HepG2 (cell line): ENCODE measurements around the gene CBFA2T2. TPM values are rescaled to one million over a fixed set of nuclear protein-coding genes. Genes with fewer than 3 reads are reported as not detected.

Experiments
- BCL6 ChIP-seq: IDR thresholded peaks from 2 replicates; pipeline ENCODE4 v1.6.1; 2016; ENCODE audit warnings: missing genetic modification reagents, missing compliant biosample characterization
- FOXO1 ChIP-seq: sonication (generic); formaldehyde crosslinking; IDR thresholded peaks from 2 replicates; pipeline ENCODE4 v1.4.0; 2020; ENCODE audit warnings: missing genetic modification reagents
- GATAD2A ChIP-seq: IDR thresholded peaks from 2 replicates; pipeline ENCODE4 v1.6.1; 2016
- HMG20A ChIP-seq: IDR thresholded peaks from 2 replicates; pipeline ENCODE4 v1.6.1; 2016; ENCODE audit warnings: borderline replicate concordance
- KAT8 ChIP-seq: IDR thresholded peaks from 2 replicates; pipeline ENCODE4 v1.6.1; 2016; ENCODE audit warnings: missing genetic modification reagents, missing compliant biosample characterization
- MED1 ChIP-seq: sonication (generic); formaldehyde crosslinking; IDR thresholded peaks from 2 replicates; pipeline ENCODE4 v1.4.0; 2020; ENCODE audit warnings: missing genetic modification reagents
- MIXL1 ChIP-seq: IDR thresholded peaks from 2 replicates; pipeline ENCODE4 v1.6.1; 2016
- RXRB ChIP-seq: IDR thresholded peaks from 2 replicates; pipeline ENCODE4 v1.6.1; 2016; ENCODE audit warnings: borderline replicate concordance, missing genetic modification reagents, missing compliant biosample characterization
- SMAD3 ChIP-seq: sonication (generic); formaldehyde crosslinking; IDR thresholded peaks from 2 replicates; pipeline ENCODE4 v1.4.0; 2020; ENCODE audit warnings: missing genetic modification reagents
- SOX5 ChIP-seq: IDR thresholded peaks from 2 replicates; pipeline ENCODE4 v1.6.1; 2016; ENCODE audit warnings: borderline replicate concordance
- ZFP1 ChIP-seq: IDR thresholded peaks from 2 replicates; pipeline ENCODE4 v1.6.1; 2016
- ZFP36L2 ChIP-seq: sonication (generic); formaldehyde crosslinking; IDR thresholded peaks from 2 replicates; pipeline ENCODE4 v1.4.0; 2020; ENCODE audit warnings: missing genetic modification reagents
- ZFY ChIP-seq: sonication (generic); formaldehyde crosslinking; IDR thresholded peaks from 2 replicates; pipeline ENCODE4 v1.4.0; 2020; ENCODE audit warnings: missing genetic modification reagents
- ZMYM2 ChIP-seq: sonication (generic); formaldehyde crosslinking; IDR thresholded peaks from 2 replicates; pipeline ENCODE4 v1.8.0; 2022; ENCODE audit warnings: mild to moderate bottlenecking, missing genetic modification reagents
- ZNF331 ChIP-seq: sonication (generic); formaldehyde crosslinking; IDR thresholded peaks from 2 replicates; pipeline ENCODE4 v1.4.0; 2020; ENCODE audit warnings: missing genetic modification reagents
- polyA plus RNA-seq, 8 experiments: library from polyadenylated mRNA; depleted of rRNA in 3 of 8; stranded (reverse) in 7 of 8; unstranded in 1 of 8; fragments of >200 nt; fragmentation: Illumina TruSeq in 4 of 8; extraction: Trizol in 4 of 8; gene quantifications; 2 replicates each; pipeline versions ENCODE4 v1.2.1 to v1.2.3, GENCODE V29; 2011 to 2016; ENCODE audit warnings: low read depth in 4 of 8, missing spikeins in 1 of 8, mixed read lengths in 1 of 8; ENCODE audit not compliant: insufficient read depth in 1 of 8
- total RNA-seq, 5 experiments: library from RNA; depleted of rRNA; stranded (reverse); fragments of >200 nt; fragmentation: Illumina TruSeq; extraction: Trizol; gene quantifications; 2 replicates each; pipeline ENCODE4 v1.2.3, GENCODE V29; 2016; ENCODE audit warnings: low read depth in 1 of 5
- TF ChIP-seq, protein P1 (sequence below): sonication (generic); formaldehyde crosslinking; IDR thresholded peaks from 2 replicates; pipeline ENCODE4 v1.4.0; 2020; ENCODE audit warnings: missing genetic modification reagents
- TF ChIP-seq, protein P2 (sequence below): sonication (generic); formaldehyde crosslinking; IDR thresholded peaks from 2 replicates; pipeline ENCODE4 v1.4.0; 2020; ENCODE audit warnings: missing genetic modification reagents, borderline replicate concordance
- TF ChIP-seq, protein P3 (sequence below): sonication (generic); formaldehyde crosslinking; IDR thresholded peaks from 2 replicates; pipeline ENCODE4 v1.4.0; 2020; ENCODE audit warnings: mild to moderate bottlenecking, missing genetic modification reagents
- TF ChIP-seq, protein P4 (sequence below): IDR thresholded peaks from 2 replicates; pipeline ENCODE4 v1.6.1; 2016; ENCODE audit warnings: low read depth, control low read depth

The CBFA2T2 gene
- total and polyA plus RNA-seq, 2 of the 13 experiments (the other 11 are each of a cell fraction or from before 2014, with no cell fraction given), result 6.3 to 21.2 TPM

DNA sequence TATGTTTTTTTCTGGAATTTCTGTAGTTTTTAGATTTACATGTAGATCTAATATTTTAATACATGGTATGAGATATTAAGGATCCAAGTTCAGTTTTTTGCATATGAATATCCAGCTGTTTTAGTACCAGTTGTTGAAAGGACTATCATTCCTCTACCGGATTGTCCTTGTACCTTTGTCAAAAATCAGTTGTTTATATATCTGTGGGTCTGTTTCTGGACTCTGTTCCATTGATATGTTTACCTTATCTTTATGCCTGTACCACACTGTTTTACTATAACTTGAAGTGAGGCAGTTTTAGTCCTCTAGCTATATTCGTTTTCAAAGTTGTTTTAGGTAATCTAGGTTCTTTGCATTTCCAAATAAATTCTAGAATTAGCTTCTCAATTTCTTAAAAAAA lies 47.7 kb downstream of the CBFA2T2 start (continued):
- TF ChIP-seq HMG20A, result peak; percentile 42; the same call in 1 of the 2 replicates
- TF ChIP-seq MIXL1 (CRISPR knock-in tag), result peak; percentile 95
- no peak for TF ChIP-seq ZMYM2 (CRISPR knock-in tag)
- TF ChIP-seq, protein P1, sequence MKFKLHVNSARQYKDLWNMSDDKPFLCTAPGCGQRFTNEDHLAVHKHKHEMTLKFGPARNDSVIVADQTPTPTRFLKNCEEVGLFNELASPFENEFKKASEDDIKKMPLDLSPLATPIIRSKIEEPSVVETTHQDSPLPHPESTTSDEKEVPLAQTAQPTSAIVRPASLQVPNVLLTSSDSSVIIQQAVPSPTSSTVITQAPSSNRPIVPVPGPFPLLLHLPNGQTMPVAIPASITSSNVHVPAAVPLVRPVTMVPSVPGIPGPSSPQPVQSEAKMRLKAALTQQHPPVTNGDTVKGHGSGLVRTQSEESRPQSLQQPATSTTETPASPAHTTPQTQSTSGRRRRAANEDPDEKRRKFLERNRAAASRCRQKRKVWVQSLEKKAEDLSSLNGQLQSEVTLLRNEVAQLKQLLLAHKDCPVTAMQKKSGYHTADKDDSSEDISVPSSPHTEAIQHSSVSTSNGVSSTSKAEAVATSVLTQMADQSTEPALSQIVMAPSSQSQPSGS, result peak; percentile 56; the same call in 1 of the 2 replicates
- TF ChIP-seq, protein P2, sequence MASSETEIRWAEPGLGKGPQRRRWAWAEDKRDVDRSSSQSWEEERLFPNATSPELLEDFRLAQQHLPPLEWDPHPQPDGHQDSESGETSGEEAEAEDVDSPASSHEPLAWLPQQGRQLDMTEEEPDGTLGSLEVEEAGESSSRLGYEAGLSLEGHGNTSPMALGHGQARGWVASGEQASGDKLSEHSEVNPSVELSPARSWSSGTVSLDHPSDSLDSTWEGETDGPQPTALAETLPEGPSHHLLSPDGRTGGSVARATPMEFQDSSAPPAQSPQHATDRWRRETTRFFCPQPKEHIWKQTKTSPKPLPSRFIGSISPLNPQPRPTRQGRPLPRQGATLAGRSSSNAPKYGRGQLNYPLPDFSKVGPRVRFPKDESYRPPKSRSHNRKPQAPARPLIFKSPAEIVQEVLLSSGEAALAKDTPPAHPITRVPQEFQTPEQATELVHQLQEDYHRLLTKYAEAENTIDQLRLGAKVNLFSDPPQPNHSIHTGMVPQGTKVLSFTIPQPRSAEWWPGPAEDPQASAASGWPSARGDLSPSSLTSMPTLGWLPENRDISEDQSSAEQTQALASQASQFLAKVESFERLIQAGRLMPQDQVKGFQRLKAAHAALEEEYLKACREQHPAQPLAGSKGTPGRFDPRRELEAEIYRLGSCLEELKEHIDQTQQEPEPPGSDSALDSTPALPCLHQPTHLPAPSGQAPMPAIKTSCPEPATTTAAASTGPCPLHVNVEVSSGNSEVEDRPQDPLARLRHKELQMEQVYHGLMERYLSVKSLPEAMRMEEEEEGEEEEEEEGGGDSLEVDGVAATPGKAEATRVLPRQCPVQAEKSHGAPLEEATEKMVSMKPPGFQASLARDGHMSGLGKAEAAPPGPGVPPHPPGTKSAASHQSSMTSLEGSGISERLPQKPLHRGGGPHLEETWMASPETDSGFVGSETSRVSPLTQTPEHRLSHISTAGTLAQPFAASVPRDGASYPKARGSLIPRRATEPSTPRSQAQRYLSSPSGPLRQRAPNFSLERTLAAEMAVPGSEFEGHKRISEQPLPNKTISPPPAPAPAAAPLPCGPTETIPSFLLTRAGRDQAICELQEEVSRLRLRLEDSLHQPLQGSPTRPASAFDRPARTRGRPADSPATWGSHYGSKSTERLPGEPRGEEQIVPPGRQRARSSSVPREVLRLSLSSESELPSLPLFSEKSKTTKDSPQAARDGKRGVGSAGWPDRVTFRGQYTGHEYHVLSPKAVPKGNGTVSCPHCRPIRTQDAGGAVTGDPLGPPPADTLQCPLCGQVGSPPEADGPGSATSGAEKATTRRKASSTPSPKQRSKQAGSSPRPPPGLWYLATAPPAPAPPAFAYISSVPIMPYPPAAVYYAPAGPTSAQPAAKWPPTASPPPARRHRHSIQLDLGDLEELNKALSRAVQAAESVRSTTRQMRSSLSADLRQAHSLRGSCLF (CRISPR knock-in tag), result peak; percentile 60; the same call in 1 of the 2 replicates
- TF ChIP-seq SMAD3 (CRISPR knock-in tag), result 0 out of 2 replicates have a peak, but pooled peaks have one; percentile 48
- TF ChIP-seq, protein P3, sequence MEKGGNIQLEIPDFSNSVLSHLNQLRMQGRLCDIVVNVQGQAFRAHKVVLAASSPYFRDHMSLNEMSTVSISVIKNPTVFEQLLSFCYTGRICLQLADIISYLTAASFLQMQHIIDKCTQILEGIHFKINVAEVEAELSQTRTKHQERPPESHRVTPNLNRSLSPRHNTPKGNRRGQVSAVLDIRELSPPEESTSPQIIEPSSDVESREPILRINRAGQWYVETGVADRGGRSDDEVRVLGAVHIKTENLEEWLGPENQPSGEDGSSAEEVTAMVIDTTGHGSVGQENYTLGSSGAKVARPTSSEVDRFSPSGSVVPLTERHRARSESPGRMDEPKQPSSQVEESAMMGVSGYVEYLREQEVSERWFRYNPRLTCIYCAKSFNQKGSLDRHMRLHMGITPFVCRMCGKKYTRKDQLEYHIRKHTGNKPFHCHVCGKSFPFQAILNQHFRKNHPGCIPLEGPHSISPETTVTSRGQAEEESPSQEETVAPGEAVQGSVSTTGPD (CRISPR knock-in tag), result no peak
- peak; percentile 53; the same call in 1 of the 2 replicates for TF ChIP-seq MED1 (CRISPR knock-in tag)
- peak; percentile 60; the same call in 1 of the 2 replicates for TF ChIP-seq RXRB (CRISPR knock-in tag)
- TF ChIP-seq BCL6, result peak; percentile 66
- no peak for TF ChIP-seq ZFP36L2 (CRISPR knock-in tag)
- peak; percentile 72; the same call in 1 of the 2 replicates for TF ChIP-seq KAT8 (CRISPR knock-in tag)
- peak; percentile 17; the same call in 1 of the 2 replicates for TF ChIP-seq ZNF331
- TF ChIP-seq GATAD2A (CRISPR knock-in tag), result peak; percentile 85
- TF ChIP-seq ZFP1 (CRISPR knock-in tag), result peak; percentile 73; the same call in 1 of the 2 replicates
- TF ChIP-seq ZFY (CRISPR knock-in tag), result no peak
- peak; percentile 87 for TF ChIP-seq SOX5
- TF ChIP-seq, protein P4, sequence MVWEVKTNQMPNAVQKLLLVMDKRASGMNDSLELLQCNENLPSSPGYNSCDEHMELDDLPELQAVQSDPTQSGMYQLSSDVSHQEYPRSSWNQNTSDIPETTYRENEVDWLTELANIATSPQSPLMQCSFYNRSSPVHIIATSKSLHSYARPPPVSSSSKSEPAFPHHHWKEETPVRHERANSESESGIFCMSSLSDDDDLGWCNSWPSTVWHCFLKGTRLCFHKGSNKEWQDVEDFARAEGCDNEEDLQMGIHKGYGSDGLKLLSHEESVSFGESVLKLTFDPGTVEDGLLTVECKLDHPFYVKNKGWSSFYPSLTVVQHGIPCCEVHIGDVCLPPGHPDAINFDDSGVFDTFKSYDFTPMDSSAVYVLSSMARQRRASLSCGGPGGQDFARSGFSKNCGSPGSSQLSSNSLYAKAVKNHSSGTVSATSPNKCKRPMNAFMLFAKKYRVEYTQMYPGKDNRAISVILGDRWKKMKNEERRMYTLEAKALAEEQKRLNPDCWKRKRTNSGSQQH (CRISPR knock-in tag), result no peak
- TF ChIP-seq FOXO1 (CRISPR knock-in tag), result peak; percentile 67; the same call in 1 of the 2 replicates
